B cell (primary cell): ENCODE data around the gene DDAH1.

Experiments
- EZH2 ChIP-seq: IDR thresholded peaks from 2 replicates; pipeline ENCODE4 v1.6.1; 2012; ENCODE audit warnings: borderline replicate concordance, low read depth, mild to moderate bottlenecking, moderate library complexity, low read length; ENCODE audit not compliant: insufficient read depth, poor library complexity, severe bottlenecking
- TF ChIP-seq, protein P1 (sequence below): fragments of 200-600 bp; IDR thresholded peaks from one replicate; pipeline ENCODE4 v1.8.0; 2022; ENCODE audit warnings: antibody characterized with exemption, mild to moderate bottlenecking

DNA sequence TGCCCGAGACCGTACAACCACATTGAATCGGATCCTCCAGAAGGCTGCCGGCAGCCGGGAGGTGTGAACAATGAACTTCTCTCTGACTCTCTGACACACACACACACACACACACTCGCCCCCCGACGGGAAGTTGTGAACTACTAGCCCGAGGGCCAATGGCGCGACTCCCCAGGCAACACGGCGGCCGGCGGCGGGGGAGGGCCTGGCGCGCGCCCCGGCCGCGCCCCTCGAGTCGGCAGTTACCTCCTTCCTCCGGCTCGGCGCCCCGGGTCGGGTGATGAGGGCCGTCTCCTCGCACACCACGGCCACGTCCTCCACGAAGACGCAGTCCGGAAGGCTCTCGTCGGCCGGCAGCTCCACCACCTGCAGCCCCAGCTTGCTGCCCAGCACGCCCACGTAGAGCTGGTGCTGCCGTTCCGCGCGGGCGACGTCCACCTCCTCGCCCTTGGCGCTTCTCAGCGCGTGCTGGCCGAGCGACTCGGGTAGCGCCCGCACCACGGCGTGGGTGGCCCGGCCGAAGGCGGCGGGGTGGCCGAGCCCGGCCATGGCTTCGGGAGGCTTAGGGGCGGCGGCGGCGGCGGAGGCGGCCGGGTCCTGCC is 361 bp downstream of the DDAH1 start:
- TF ChIP-seq, protein P1, sequence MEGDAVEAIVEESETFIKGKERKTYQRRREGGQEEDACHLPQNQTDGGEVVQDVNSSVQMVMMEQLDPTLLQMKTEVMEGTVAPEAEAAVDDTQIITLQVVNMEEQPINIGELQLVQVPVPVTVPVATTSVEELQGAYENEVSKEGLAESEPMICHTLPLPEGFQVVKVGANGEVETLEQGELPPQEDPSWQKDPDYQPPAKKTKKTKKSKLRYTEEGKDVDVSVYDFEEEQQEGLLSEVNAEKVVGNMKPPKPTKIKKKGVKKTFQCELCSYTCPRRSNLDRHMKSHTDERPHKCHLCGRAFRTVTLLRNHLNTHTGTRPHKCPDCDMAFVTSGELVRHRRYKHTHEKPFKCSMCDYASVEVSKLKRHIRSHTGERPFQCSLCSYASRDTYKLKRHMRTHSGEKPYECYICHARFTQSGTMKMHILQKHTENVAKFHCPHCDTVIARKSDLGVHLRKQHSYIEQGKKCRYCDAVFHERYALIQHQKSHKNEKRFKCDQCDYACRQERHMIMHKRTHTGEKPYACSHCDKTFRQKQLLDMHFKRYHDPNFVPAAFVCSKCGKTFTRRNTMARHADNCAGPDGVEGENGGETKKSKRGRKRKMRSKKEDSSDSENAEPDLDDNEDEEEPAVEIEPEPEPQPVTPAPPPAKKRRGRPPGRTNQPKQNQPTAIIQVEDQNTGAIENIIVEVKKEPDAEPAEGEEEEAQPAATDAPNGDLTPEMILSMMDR: no peak
- no peak for TF ChIP-seq EZH2
